SU-DHL-6 (cell line): ENCODE results near the gene WT1.

Experiments
- H2AFZ ChIP-seq: fragments of 200-600 bp; sonication (generic); 2 replicates; pipeline ENCODE4 v1.6.1; 2014; ENCODE audit warnings: low read depth, mild to moderate bottlenecking, moderate library complexity, mixed read lengths, antibody characterized with exemption, low read length; ENCODE audit not compliant: severe bottlenecking
- H3F3A ChIP-seq: fragments of 200-600 bp; shearing (Covaris generic); 2 replicates; pipeline ENCODE4 v1.6.0; 2016; ENCODE audit warnings: antibody characterized with exemption, mild to moderate bottlenecking; ENCODE audit not compliant: insufficient read depth
- H3K27ac ChIP-seq: fragments of 200-600 bp; sonication (generic); 2 replicates; pipeline ENCODE4 v1.5.1; 2016; ENCODE audit warnings: low read depth, mild to moderate bottlenecking, low read length, moderate library complexity, mixed read lengths
- H3K27me3 ChIP-seq: fragments of 200-600 bp; sonication (generic), shearing (Covaris generic); 2 replicates; pipeline ENCODE4 v1.6.0; 2014; ENCODE audit warnings: mild to moderate bottlenecking, low read length
- H3K36me3 ChIP-seq: fragments of 200-600 bp; sonication (generic); 2 replicates; pipeline ENCODE4 v1.6.1; 2014; ENCODE audit warnings: mild to moderate bottlenecking, low read length, mixed read lengths
- H3K4me2 ChIP-seq: fragments of 300-600, 200-600 bp; shearing (Covaris generic), sonication (generic); 2 replicates; pipeline ENCODE4 v1.6.0; 2014; ENCODE audit warnings: low read length, low read depth, mild to moderate bottlenecking; ENCODE audit not compliant: poor library complexity, severe bottlenecking
- H3K4me3 ChIP-seq: fragments of 200-600 bp; sonication (generic); 2 replicates; pipeline ENCODE4 v1.5.1; 2014; ENCODE audit warnings: antibody characterized with exemption, low read length, mild to moderate bottlenecking, mixed read lengths; ENCODE audit not compliant: insufficient read depth, poor library complexity, severe bottlenecking
- H3K79me2 ChIP-seq: fragments of 200-600 bp; sonication (generic); 2 replicates; pipeline ENCODE4 v1.6.1; 2014; ENCODE audit warnings: mild to moderate bottlenecking, low read length, moderate library complexity; ENCODE audit not compliant: insufficient read depth
- H3K9ac ChIP-seq: fragments of 200-600 bp; sonication (generic); 2 replicates; pipeline ENCODE4 v1.7.0; 2014; ENCODE audit warnings: mild to moderate bottlenecking, low read length
- H3K9me2 ChIP-seq: fragments of 200-600 bp; sonication (generic); replicated peaks from 2 replicates; pipeline ENCODE4 v1.6.1; 2014; ENCODE audit warnings: low read length; ENCODE audit not compliant: insufficient read depth
- H3K9me3 ChIP-seq: fragments of 200-600 bp; sonication (generic); 2 replicates; pipeline ENCODE4 v1.6.1; 2014; ENCODE audit warnings: low read length, mixed read lengths; ENCODE audit not compliant: insufficient read depth
- H4K20me1 ChIP-seq: fragments of 200-600 bp; sonication (generic); 2 replicates; pipeline ENCODE4 v1.6.1; 2014; ENCODE audit warnings: low read depth, mild to moderate bottlenecking, antibody characterized with exemption, low read length, moderate library complexity, mixed read lengths
- CTCF ChIP-seq: fragments of 200-600 bp; sonication (generic); IDR thresholded peaks from one replicate; pipeline ENCODE4 v1.5.1; 2017; ENCODE audit warnings: antibody characterized with exemption, mild to moderate bottlenecking, low read length, moderate library complexity; ENCODE audit not compliant: insufficient read depth, poor library complexity, severe bottlenecking
- EZH2phosphoT487 ChIP-seq: fragments of 200-600 bp; sonication (generic), shearing (Covaris generic); conservative IDR thresholded peaks from 2 replicates; pipeline ENCODE4 v1.6.1; 2018; ENCODE audit warnings: mild to moderate bottlenecking, antibody characterized with exemption, low read length, moderate library complexity, mixed read lengths

WT1 gene

DNA sequence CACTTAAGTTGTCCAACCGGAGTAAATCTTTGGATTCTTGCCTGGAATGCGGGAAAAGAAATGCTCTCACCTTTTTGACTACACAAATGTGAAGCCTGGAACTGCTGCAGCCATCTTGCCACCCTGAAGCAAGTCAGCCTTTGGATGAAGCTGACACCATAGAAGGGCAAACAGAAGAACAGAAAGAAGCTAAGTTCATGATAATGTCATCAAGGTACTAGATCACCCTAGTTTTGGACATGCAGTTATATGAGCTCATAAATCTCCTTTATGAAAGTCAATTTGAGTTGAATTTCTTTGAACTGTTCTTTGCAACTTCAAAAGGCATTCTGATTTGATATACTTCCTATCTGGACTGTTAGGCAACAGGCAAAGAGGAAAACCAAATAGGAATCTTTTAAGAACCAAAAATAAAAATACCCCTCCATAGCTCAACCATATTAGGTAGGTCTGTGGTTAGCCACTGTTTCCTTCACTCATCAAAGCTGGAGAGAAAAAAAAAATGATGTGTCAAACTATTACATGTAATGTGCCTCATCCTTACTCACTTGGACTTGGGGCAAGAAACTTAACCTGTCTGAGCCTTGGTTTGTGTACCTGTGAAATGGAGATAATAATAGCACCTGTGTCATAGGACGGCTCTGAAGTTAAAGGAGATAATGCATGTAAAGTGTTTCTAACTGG, 91.9 kb downstream of the WT1 start:
- TF ChIP-seq EZH2phosphoT487: no peak
- TF ChIP-seq CTCF: no peak
- Histone ChIP-seq H3K4me3 (no peak overlapping the region), H3K4me2 (no peak overlapping the region), H3K9ac (no peak overlapping the region), H3F3A (no peaks in the 10 kb centered on the region), H2AFZ (no peak overlapping the region), H3K9me3 (no peaks in the 10 kb centered on the region), H4K20me1 (no peaks in the 10 kb centered on the region), H3K36me3 (no peaks in the 10 kb centered on the region), H3K9me2 (no peaks in the 10 kb centered on the region), H3K27me3 (no peaks in the 10 kb centered on the region), H3K27ac (no peak overlapping the region), H3K79me2 (no peaks in the 10 kb centered on the region)

DNA sequence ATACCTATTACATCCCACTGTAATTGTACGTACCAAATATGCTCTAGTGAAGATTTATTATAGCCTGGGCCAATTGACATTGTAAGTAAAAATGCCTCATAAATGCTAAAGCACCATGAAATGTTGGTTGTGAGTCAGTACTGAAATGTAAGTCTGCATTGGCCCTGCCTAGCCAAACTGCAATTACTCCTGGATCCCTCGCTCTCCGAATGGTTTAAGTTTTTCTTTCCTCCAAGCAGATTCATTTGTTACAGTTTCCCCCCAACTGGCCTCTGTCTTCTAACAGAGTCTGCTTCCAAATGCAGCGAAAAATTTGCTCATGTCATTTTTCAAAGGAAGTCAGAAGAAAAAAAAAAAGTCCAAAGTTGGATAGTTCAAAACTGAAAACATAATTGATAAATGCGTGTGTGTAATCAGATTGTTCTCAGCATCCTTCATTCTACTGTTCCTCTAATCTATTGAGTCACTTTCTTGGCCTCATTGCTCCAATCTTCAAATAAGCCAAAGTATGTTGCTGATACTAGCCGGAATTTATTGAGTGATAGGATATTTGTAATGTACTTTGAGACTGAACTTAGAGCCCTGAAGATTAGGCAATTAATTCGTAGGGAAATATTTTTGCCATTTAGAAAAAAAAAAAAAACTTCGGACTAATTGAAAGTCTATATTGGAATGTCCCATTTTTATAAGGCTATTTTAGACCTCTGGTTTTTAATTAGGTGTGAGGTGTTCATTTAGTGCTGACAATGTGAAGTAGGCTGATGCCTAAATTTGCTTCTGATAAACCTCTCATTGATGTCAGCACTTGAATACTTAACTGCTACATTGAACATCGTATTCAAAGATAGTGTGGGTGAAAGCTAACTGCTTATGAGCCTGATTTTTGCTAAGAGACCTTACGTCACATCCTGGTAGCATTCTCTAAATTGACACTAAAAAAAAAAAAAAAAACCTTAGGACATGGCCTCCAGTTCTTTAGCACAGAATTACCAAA, 93.4 kb downstream of the WT1 start:
- Histone ChIP-seq H3K9me2 (no peaks in the 10 kb centered on the region), H3K9me3 (no peaks in the 10 kb centered on the region), H3F3A (no peaks in the 10 kb centered on the region), H3K27ac (no peak overlapping the region), H3K4me2 (no peak overlapping the region), H3K4me3 (no peak overlapping the region), H3K79me2 (no peaks in the 10 kb centered on the region), H4K20me1 (no peaks in the 10 kb centered on the region), H2AFZ (no peak overlapping the region), H3K36me3 (no peaks in the 10 kb centered on the region), H3K9ac (no peak overlapping the region), H3K27me3 (no peaks in the 10 kb centered on the region)
- TF ChIP-seq EZH2phosphoT487 (no peak), CTCF (no peak)

DNA sequence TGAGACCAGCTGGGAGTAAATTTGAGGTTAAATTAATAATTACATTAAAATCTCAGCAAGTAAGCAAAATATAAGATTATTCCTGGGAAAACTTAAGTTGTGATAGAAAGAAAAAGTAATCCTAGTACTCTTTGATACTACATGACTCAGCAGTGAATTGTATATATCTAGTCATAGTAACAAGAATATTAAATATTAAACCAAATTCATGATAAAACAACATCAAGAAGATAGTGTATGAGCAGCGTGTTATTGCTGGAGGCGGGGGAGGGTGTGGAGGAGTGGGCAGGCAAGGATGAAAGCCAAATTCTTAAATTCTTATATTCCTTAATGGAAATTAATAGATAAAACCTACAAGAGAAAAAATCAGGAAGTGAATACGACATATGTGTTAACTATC, 95.2 kb downstream of the WT1 start:
- Histone ChIP-seq H3K27ac (no peak overlapping the region), H3K4me3 (no peak overlapping the region), H3K9me2 (no peaks in the 10 kb centered on the region), H3F3A (no peaks in the 10 kb centered on the region), H3K9ac (no peak overlapping the region), H3K27me3 (no peaks in the 10 kb centered on the region), H3K9me3 (no peaks in the 10 kb centered on the region), H2AFZ (no peak overlapping the region), H3K4me2 (no peak overlapping the region), H3K79me2 (no peaks in the 10 kb centered on the region), H4K20me1 (no peaks in the 10 kb centered on the region), H3K36me3 (no peaks in the 10 kb centered on the region)
- TF ChIP-seq CTCF: no peak
- TF ChIP-seq EZH2phosphoT487: no peak
